AG09309 (cell line): Measurements from ENCODE around the gene OR2W3.

Experiments used
- DNase-seq: peaks from one replicate; pipeline ENCODE4 v3.0.0-alpha.2; 2010; ENCODE audit warnings: low read depth
- H3K4me3 ChIP-seq: 2 replicates; pipeline ENCODE4 v1.5.1; 2011; ENCODE audit warnings: mild to moderate bottlenecking, low read depth, low read length, moderate library complexity; ENCODE audit not compliant: control insufficient read depth
- TF ChIP-seq, protein P1 (sequence below): IDR thresholded peaks from 2 replicates; pipeline ENCODE4 v1.5.1; 2011; ENCODE audit warnings: mild to moderate bottlenecking, low read depth, low read length, inconsistent platforms; ENCODE audit not compliant: insufficient read depth, control insufficient read depth; ENCODE audit errors: missing control alignments

Gene OR2W3

DNA sequence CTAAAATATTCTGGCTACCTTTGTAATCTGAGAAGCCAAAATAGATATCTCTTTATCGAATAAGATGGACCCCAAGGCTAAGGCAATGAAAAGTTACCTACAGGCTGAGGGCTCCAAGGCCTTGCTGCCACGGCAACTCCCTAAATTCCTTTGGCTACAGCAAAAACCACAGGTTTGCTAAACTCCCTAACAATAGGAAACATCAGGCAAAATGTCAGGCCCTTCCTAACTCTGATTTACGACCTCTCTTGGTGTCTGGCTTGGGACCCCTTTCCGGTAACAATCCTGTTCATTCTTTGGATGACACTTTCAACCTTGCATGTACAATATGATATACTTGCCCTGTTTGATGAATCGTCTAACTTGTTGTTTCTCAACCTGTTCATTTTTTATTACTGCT, 13.4 kb downstream of the OR2W3 start:
- no peak overlapping the region for H3K4me3 ChIP-seq
- TF ChIP-seq, protein P1, sequence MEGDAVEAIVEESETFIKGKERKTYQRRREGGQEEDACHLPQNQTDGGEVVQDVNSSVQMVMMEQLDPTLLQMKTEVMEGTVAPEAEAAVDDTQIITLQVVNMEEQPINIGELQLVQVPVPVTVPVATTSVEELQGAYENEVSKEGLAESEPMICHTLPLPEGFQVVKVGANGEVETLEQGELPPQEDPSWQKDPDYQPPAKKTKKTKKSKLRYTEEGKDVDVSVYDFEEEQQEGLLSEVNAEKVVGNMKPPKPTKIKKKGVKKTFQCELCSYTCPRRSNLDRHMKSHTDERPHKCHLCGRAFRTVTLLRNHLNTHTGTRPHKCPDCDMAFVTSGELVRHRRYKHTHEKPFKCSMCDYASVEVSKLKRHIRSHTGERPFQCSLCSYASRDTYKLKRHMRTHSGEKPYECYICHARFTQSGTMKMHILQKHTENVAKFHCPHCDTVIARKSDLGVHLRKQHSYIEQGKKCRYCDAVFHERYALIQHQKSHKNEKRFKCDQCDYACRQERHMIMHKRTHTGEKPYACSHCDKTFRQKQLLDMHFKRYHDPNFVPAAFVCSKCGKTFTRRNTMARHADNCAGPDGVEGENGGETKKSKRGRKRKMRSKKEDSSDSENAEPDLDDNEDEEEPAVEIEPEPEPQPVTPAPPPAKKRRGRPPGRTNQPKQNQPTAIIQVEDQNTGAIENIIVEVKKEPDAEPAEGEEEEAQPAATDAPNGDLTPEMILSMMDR = no peak
- DNase-seq = no peak

DNA sequence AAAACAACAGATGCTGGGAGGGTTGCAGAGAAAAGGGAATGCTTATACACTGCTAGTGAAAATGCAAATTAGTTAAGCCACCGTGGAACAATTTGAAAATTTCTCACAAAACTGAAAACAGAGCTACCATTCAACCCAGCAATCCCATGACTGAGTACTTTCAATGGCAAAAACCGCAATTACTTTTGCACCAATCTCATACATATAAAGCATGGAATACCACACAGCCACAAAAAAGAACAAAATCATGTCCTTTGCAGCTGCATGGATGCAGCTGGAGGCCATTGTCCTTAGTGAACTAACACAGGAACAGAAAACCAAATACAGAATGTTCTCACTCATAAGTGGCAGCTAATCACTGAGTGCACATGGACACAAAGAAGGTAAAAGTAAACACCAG, 18.4 kb downstream of the OR2W3 start:
- TF ChIP-seq, protein P1 = no peak
- no peak overlapping the region for H3K4me3 ChIP-seq
- DNase-seq = no peak

DNA sequence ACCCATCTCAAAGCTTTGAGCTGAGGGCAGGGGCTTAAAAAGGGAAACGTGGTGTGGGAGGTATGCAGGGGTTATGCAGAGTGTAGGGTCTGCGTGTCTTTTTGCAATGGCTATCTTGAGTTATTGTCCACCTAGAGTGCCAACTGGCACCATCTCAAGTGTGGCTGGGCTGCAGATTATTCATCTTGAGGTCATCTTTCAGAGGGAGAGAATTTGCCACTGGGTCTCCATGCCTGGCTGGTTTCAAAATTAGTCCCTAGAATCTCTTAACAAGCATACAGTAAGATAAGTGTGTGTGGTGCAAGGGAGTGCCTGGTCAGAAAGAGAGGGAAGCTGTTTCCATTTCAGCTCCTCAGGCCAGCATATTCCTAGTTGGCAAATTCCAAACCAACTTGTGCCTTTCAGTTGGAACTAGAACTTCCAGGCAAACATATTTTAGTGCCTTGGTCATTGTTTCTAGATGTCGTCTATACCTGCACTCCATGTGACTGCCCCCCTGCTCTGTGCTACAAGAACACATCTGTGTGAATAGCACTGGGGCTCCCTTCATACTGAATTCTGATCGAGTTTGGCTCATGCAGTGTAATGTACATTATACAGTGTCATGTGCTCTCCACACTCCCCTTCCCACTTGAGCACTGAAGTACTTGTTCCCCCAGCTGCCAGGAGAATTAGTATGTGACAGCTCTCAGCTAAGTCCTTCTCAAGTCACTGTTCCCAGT, 19.7 kb downstream of the OR2W3 start:
- no peak overlapping the region for H3K4me3 ChIP-seq
- TF ChIP-seq, protein P1 = no peak
- no peak for DNase-seq

DNA sequence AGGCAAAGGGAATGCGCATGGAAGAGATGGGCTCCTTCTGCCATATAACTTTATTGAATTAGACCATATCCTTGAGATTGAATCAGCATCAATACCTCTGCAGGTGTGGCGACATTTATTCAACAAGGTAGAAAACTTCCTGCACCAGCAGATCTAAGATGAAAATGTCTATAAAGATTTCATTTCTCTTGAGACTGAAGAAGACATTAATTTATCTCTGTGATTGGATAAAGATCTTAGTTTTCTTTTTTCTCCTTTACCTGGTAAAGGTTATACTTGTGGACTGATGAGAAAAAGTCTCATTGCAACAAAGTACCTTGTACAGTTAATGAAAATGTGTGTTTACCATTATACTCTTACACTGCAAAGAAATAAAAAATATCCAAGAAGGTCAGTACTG, 24.6 kb downstream of the OR2W3 start, which contains the start of gene OR2T8:
TSS of gene OR2T8 (plus strand) at position 301 of the 400 bp plus-strand sequence. CDS start 766 bp downstream, outside the sequence.
- TF ChIP-seq, protein P1 = no peak
- no peak within 1 kb of the TSS for H3K4me3 ChIP-seq
- DNase-seq = no peak

DNA sequence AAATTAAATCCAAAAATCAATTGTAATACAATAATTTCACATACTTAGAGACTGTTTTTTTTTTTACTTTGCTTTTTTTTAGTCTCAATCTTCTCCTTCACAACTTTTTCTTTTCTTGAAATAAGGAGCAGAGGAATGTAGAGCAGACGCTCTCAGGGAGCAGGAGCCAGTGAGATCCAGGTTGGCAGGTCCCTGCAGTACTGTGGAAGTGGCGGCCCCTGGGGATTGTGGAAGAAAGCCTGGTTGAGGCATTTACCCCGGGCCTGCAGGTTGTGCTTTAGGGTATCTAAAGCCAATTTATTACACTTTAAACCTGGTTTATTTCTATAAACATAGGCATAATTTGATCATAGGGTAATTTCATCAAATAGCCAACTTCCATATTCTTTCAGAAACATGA, 28.6 kb downstream of the OR2W3 start:
- no peak overlapping the region for H3K4me3 ChIP-seq
- TF ChIP-seq, protein P1 = no peak
- DNase-seq = no peak

DNA sequence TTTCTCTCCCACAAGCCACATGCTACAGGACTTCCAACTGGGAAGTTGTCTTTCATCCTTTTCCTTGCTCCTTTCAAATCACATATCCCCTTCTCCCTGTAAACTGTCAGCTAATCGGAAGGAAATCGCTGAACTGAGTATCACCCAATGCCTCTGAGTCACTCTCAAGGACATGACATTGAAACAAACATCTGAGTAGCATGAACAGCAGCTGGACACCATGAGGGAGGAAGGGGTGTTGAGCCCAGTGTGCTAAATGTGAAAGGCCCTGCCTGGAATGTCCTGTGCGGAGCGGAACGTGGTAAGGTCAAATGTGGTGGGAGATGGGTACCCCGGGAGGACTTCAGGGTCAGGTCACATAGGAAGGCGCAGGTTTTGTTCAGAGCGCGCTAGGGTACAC, 29.5 kb downstream of the OR2W3 start, which contains the start of gene OR2AJ1:
TSS of gene OR2AJ1 (plus strand) at position 22 of the 400 bp plus-strand sequence. CDS start 8,880 bp downstream, outside the sequence.
- no peak within 1 kb of the TSS for H3K4me3 ChIP-seq
- no peak for DNase-seq
- TF ChIP-seq, protein P1 = no peak
